GM18499 (cell line): Measurements from ENCODE around the gene MRPL17.
"Not testable (repeated sequence)": the region's sequence is repeated elsewhere in the genome, so short reads cannot be mapped to it uniquely, and the experiment has no call there.

Experiments
- ATAC-seq: cut with Tn5 transposase; IDR thresholded peaks from one replicate; pipeline ENCODE4 v1.9.1; 2021; ENCODE audit warnings: moderate number of reproducible peaks; ENCODE audit not compliant: insufficient read depth, unreplicated experiment

MRPL17 gene

DNA sequence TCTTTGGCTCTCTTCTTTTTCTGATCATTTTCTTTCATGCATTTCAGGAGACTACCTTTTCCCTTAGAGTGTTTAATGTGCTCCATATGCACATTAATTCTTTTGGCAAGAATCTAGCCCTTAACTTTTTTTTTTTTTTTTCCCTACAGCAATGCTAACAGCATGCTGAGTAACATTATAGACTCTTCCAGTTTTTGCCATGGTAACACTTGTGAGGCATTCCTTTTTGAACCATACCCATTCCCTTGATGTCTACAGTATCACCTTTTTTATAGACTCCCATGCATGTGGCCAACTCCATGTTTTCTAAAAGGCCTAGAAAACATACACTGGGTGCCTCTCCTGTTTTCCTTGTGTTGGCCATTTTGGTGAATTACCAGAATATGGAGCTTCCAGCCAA is 2.9 kb upstream of the MRPL17 start:
- ATAC-seq: no peak

DNA sequence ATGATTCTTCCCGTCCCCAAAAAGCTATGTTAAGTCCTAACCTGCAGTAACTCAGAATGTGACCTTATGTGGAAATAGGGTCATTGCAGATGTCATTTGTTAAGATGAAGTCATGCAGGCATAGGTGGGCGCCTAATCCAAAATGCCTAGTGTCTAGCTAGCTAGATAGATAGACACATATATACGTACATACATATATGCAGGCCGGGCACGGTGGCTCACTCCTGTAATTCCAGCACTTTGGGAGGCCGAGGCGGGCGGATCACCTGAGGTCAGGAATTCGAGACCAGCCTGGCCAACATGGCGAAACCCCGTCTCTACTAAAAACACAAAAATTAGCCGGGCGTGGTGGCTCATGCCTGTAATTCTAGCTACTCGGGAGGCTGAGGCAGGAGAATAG is 928 bp upstream of the MRPL17 start:
- not testable (repeated sequence) for ATAC-seq

DNA sequence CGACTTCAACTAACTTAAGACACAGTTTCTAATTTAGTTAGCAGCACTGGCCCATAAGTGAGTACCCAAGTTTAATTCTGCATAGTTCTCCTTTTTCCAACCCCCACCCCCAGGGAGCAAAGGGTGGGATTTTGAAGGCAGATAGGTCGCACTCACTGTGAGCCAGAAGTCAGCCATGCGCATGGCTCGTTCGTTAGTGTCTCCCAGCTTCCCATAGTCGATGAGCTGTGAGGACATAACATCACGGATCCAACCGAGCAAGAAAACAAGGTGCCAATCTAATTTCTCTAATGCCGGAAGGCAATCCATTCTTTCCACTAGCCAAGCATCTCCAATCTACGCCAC is 577 bp downstream of the MRPL17 start:
- no peak for ATAC-seq

DNA sequence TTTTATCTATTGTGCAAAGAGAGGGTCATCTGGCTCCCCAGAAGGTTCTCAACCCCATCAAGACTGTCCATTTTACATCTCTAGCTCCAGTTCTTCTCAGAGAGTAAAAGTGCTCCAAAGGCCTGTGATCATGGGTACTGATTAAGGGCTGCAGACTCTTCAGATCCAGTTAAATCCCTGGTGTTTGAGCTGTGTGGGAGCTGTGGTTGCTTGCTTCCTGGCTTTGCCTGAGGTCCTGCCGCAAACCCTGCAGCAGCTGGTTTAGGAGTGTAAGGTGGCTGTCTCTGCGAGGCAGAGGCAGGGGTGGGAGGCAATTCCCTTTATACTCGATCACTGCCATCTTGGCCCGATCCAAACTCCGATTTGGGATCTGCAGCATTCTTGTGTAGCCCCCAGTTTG is 1.2 kb downstream of the MRPL17 start:
- ATAC-seq: no peak

DNA sequence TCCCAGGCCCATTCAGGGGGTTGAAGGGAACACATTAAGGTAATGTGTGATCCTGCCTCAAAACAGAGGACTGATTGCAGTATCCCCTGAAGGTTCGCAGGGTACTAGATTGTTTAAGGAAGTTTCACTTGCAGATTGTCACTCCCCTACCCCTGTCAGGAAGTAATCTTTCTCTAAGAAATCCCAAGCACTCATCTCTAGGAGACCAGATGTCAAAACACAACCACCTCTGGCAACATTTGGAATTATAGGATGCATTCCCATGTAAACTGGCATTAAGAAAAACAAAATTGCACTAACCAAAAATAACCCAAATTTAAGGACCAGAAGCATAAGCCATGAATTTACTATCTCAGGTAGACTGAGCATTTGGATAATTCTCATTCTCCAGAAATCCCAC is 1.6 kb downstream of the MRPL17 start:
- ATAC-seq: no peak

DNA sequence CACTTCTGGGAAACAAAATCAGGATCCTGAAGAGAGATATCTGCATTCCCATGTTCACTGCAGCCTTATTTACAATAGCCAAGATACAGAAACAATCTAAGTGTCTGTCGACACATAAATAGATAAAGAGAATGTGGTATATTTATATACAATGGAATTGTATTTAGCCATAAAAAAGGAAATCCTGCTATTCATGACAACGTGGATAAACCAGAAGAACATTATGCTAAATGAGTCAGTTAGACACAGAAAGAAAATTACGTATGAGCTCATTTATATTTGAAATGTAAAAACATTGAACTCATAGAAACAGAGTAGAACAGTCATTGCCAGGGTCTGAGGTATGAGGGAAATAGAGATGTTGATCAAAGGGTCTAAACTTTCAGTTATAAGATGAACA is 6.1 kb downstream of the MRPL17 start:
- ATAC-seq: no peak

DNA sequence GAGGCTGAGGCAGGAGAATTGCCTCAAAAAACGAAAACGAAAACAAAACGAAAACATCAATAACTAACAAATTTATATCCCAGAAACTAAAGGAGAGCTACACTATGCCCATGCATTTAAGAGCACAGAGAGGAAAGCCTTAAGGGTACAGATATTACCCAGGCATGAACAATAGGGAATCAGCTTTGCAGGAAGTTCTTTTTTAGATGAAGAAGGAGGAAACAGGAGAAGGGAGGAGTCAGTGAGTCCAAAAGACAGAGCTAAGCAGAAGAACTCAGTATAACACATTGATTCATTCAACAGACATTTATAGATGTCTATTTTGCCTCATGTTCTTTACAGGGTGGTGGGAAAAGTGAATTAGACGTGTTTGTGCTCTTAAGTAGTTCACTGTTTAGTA is 8.3 kb downstream of the MRPL17 start:
- ATAC-seq: no peak

DNA sequence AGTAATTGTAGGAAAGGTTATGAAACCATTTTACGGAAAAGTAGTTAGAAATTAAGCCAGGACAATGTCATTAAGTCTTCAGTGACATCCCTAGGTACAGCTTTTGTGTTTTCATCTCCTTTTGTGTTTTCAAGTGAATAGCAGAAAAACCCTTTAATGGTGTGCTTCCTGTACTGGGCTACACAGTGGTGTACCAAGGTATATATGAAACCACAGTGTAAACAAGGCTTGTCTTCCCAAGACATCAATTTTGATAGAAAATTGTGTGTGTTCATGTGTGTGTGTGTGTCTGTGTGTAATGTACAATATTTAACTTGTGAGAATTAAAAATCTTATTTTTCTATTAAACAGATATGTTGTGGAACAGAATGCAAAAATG is 8.9 kb downstream of the MRPL17 start:
- ATAC-seq: no peak

DNA sequence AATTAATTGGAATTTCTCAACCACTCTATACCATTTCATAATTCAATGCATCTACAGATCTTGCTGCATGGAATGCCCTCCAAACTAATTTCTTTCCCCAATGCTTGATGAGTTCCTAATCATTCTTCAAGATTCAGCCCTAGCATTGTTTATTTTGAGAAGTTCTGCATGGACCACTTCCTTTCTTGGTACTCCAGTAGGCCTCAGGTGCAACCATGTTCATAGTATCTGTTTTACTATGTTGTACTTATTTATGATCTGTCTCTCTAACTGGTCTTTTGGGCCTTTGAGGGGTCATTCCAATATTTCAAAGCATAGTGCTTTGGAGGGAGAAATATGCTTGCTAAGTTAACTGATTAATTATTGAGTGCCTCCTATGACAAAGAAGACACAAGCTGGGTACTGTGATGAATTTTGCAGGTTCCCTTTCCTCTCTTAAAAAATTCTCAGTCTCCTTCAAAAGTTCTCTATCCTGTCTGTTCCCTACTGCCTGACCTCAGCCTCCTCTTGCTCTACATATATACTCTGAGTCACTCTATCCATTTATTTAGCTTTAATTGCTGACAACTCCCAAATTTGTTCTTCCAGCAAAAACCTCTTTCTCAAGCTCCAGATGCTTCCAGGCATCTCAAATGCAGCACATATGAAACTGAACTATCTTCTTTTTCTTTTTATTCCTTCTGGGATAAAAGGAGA is 9.5 kb downstream of the MRPL17 start:
- no peak for ATAC-seq

DNA sequence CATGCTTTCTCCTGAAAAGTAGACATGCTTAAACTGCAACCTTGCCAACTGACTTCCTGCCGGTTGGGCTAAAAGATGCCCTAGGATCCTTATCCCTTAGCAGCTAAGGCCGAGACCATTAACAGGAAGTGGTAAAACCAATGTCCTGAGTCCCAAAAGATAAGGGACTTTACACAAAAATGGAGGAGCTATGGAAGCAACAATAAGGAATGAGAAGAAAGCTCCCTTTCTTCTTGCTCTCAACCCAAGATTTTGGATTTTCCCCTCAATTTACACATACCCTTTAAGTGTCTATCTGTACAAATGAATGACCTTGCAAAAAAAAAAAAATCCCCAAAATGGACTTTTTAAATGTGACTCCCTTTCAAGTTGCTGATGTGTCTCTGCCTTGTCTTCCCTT is 11.1 kb downstream of the MRPL17 start:
- no peak for ATAC-seq

DNA sequence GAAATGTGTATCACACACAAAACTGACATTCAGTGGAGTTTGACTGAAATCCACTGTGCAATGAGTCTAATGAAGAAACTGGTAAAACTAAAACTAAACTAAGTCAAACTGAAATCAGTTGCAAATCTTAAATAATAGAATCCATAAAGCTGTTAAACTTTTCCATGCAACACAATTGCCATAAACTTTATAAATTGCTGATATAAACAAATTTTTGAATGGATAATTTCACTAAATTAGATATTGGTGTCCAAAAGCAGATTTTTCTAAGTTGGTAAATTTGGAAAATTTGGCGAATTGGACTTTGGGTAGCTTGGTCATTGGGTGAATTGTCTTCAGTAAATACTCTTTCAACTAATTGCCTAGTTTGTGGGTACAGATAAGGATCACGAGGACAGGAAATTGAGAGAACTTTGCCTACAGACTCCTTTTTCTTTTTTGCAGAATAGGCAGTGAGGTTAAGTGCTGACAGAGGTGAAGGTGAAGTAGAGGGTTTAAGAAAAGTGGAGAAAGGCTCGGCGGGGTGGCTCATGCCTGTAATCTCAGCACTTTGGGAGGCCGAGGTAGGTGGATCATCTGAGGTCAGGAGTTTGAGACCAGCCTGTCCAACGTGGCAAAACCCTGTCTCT is 12.8 kb downstream of the MRPL17 start:
- no peak for ATAC-seq

DNA sequence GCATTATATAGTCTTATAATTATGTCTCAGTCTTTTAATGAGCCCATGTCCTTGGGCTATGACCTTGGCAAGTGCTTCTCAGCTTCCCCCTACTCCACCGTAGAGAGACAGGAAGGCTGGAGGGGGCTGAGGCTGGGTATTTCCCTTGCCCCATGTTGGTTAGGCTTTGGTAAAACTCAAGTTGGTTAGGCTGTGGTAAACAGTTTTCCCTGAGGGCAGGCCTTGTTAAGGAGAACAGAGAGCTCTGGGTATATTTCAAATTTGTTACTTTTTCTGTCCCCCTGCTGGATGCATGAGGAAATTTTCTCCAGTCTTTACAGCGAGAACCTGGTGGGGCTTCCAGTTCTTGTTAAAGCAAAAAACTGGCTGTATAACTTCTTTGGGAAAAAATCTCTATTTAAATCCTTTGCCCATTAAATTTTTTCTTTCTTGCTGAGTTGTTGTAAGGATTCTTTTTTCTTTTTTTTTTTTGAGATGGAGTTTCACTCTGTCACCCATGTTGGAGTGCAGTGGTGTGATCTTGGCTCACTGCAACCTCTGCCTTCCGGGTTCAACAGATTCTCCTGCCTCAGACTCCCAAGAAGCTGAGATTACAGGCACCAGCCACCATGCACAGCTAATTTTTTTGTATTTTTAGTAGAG is 15.3 kb downstream of the MRPL17 start:
- ATAC-seq: no peak

DNA sequence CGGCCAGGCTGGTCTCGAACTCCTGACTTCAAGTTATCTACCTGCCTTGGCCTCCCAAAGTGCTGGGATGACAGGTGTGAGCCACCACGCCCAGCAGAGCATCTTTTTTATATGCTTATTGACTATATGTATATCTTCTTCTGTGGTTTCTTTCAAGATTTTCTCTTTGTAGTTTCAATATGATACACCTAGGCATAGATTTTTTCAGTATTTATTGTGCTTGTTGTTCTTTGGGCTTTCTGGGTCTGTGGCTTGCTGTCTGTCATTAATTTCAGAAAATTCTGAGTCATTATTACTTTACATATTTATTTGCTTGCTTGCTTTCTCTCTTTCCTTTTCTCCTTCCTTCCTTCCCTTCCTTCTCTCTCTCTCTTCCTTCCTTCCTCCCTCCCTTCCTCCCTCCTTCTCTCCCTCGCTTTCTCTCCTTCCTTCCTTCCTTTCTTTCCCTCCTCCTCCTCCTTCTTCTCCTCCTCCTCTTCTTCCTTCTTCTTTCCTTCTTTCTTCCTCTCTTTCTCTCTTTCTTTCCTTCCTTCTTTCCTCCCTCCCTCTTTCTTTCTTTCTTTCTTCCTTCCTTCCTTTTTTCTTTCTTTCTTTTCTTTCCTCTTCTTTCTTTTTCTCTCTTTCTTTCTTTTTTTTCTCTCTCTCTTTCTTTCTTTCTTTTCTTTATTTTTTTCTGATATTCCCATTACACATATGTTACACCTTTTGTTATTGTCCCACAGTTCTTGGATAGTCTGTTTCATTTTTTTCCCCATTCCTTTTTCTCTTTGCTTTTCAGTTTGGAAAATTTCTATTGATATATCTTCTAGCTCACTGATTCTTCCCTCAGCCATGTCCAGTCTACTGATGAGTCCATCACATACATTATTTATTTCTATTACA is 16.6 kb downstream of the MRPL17 start:
- no peak for ATAC-seq

DNA sequence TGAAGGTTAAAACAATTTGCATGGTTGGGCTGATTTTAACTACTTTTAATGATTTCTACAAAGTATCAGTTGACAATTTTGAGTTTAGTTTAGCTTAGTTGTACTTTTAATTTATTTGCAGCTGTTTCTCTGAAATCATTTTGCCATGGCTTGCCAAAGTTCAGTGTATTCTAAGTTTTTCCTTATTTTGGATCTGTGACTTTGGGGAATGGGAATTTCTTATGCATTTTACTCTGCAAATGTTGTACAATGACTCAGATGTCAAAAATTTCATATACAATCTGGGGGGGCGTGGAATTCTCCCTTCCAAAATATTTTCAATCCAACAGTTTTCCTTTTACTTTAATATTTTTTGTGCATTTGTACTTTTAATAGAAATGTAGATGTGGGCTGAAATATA is 18.6 kb downstream of the MRPL17 start:
- ATAC-seq: no peak

DNA sequence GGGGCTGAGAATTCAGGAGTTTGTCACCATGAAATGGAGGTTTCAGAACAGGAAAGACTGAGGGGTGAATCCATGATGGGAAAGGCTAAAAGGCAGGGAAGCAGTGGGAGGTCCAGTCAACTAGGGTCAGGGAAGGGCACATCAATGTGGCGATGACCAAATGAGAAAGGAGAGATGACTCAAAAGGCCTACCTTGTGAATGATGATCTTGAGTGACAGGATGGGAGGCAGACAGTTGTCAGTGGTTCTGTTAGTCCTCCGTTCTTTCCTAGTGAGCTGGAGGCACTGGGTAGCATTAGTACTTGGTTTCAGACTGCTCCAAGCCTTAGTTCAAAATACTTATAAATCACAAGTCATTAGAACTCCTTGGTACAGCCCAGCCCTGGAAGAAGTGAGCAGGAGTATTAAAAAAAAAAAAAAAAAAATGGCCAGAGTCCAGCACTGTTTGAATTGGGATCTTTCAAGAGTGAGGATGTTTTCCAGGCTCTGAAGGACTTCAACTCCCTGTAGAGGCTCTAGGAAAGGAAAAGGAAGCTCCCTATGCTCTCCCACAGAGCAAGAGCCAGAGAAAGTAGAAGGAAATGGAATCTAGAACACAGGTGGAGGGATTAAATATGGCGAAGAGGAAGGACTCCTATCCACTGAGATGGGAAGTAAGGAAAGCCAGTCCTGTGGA is 19.2 kb downstream of the MRPL17 start:
- ATAC-seq: no peak

DNA sequence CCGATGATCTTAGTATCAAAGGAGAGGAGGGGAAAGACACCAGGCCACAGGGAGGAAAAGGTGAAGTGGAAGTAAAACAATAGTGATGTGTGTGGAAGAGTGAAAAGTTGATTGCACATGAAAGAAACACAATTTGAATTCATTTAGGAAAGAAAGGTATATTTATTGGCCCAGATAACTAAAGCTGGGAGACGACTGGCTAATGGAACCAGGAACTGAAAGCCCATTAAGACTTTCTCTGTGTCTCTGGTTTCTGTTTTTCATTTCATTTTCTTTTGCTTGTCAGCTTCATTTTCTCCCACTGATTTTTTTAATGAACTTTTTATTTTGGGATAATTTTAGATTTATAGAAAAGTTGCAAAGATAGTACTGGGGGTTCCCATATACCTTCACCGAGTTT is 22.4 kb downstream of the MRPL17 start:
- no peak for ATAC-seq

DNA sequence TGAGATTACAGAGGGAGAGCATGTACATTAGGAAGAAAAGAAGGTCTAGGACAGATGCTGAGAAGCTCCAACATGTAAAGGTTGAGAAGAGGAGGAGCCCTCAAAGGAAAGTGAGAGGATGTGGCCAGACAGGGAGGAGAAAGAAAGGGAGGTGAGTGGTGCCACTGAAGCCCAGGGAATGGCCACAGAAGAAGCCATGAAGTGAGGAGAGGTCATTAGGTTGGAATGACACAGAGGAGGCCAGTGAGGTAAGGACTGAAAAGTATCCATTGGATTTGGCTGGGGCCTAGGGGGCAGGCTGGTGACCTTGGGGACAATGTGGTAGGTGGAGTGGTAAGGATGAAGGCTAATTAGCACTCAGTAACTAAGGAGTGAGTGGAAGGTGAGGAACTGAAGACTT is 24.5 kb downstream of the MRPL17 start:
- no peak for ATAC-seq

DNA sequence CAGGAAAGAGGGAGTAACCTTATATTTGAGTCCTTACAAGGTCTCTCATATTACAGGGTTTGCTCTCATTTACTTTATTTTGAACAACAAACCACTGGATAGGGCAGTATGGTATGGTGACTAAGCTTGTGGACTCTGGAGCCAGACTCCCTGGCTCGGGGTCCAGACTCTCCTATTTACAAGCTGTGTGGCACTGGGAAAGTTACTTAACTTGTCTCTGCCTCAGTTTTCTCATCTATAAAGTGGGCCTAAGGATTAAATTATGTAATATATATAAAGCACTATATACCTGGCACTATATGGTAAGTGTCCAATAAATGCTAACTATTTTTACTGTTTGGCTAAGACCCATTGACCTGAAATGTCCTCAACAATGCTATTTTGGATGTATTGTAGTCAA is 25.8 kb downstream of the MRPL17 start:
- ATAC-seq: no peak

DNA sequence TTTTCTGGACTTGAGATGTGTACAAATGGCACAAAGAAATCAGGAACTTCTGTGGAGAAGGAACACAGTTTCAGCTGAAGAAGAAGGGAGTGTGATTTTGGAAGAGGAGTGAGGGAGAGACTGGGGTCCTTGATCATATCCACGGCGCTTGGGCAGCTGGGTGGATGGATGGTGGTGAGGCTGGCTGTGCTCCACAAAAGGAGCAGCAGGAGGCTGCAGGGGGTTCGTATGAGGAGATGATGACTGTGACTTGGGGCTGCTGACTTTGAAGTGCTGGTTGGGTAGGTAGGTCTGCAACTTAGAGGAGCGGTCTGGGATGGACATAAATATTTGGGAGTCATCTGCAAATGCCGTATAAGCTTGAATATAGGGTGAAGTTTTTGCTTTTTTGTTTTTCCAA is 26.2 kb downstream of the MRPL17 start:
- ATAC-seq: no peak

DNA sequence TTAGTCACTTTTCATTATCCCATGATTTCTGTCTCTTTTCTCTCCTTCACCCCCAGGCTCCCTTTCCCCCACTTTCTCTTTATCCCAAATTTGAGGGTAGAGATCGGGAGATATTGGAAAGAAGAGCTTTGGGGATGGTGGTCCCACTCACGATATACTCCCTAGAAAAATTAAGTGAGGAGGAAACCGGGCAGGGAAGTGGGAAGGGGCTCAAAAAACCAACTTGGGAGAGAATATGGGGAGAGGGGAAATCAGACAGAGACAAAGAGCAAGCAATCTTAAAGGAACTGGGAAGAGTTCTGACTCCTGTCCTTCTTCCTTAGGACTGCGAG is 26.6 kb downstream of the MRPL17 start:
- ATAC-seq: no peak
